Muscle of back (tissue), 11 donors: Measurements from ENCODE around the gene OCA2. TPM values are rescaled to one million over a fixed set of nuclear protein-coding genes. Genes with fewer than 3 reads are reported as not detected.
A peak's percentile ranks its signal among the peaks of the same experiment; 100 is the strongest.

ENCODE experiments used
- DNase-seq, 3 donors: peaks; one replicate each; pipeline versions ENCODE4 v3.0.0 to v3.0.0-alpha.2; 2013
- polyA plus RNA-seq, 10 donors: library from polyadenylated mRNA; unstranded; fragments of 120-200 nt; gene quantifications; one replicate each; pipeline ENCODE4 v1.2.1, GENCODE V29; 2013; ENCODE audit not compliant: insufficient read length in 10 of 10

The OCA2 gene
- polyA plus RNA-seq, 10 donors: 1.2 to 3.9 (median 2.4) TPM

DNA sequence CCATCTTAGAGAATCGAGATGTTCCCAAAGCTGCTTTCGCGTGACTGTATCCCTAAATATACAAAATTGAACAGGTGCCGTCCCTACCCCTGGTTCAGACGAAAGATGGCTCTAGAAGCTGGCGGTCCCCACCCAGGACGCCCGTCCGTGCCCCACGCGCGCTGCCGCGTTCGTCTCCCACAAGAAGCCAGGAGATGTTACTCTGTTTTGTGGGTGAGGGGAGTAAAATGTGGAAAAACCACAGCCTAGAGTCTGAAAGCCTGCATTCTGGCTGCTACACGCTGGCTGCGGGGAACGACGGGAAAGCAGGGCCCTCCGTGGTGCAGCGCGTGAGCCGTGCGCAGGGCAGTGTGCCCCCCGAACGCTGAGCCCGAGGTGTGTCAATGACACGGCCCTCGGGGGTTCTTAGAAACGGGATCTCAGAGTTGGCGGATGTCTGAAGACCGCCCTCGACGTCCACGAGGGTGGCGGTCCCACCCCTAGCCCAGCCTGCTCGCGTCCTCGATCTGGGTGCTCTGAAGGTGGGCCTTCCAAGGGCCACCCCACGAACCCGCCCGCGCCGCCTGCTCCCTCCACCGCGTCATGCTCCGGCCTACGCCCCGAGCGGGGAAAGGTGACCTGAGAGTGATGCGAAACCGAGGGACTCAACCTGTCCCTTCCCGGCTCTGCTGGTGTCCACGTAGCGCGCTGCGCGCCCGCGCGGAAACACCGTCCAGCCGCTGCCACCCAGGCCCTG, 95.6 kb downstream of the OCA2 start:
- DNase-seq: no peak

- no peak for DNase-seq
Measured at GRCh38 chr15:28002867-28003266, 96.2 kb downstream of the OCA2 start.

DNA sequence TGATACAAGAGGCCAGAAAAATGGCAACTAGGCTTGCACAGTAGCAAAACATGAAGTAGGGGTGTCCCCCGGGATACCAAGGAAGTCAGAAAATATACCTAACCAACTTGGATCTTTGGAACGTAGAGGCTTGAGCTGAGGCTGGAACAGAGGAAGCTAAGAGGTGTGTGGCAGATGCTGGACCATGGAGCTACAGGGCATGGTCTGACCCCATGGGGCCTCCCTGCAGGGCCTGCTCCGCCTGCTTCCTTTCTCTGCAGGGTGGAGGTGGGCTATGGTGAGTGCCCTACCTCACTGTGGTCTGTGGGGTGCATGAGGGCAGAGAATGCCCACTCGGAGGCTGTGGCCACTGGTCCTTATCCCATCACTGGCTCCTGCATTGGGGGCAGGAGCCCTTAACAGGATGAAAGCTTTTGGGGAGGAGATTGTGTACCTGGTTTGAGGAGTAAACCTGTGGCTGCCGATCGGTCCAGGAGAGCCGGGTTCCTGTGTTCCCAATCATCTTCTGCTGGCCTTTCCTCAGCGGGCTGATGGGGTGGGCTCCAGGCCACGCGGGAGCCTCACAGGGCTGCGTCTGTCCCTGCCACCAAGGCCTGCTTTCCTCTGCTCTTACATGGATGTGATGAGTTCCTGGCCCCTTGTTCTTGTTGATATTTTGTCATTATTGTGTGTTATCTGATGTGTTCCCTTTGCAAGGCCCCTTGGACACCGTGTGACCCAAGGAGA, 96.8 kb downstream of the OCA2 start:
- DNase-seq: no peak

GRCh38 chr15:28001641-28002040, 97.5 kb downstream of the OCA2 start:
- DNase-seq: no peak

DNA sequence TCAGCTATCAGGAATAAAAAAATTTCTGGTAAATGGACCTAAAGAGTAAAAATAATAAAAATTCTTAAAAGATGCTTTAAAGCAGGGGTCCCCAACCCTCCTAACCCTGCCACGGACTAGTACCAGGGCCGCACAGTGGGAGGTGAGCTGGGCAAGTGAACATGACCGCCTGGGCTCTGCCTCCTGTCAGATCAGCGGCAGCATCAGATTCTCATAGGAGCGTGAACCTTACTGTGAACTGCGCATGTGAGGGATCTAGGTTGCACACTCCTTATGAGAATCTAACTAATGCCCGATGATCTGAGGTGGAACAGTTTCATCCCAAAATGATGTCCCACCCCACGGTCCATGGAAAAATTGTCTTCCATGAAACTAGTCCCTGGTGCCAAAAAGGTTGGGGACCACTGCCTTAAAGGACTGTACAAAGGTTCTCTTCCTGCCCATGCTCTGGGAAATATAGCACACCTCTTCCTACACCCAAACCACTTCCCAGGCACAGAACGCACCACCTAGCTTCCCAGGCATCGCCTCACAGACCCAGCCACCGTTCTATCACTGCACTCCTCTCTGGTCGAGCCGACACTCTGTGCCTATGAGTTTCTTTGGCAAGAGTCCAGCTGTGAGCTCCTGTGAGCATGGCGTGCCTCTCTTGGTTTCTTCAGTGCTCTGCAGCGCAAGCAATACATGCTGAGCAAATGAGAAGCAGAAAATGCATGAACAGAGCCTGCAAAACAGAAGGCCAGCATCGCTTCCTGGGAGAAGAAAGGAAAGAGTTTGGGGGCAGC, 104.9 kb downstream of the OCA2 start:
- DNase-seq: no peak

DNA sequence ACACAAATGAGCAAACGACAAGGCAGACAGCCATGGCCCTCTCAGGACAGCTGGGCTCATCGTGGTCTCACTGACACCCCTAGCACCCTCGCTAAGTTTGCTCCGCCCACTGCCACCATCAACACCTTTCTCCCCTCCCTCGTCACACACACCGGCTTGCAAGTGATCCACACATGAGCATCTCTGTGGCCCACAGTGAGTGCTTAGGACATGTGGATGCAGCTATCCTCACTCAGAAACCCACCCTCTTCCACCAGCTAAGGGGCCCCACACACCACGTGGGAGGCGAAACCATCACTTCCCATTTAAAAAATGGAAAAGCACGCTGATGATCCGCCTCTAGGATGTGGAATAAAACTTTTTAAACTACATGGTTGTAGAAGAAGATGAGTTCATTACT, 105.6 kb downstream of the OCA2 start:
- no peak for DNase-seq

DNA sequence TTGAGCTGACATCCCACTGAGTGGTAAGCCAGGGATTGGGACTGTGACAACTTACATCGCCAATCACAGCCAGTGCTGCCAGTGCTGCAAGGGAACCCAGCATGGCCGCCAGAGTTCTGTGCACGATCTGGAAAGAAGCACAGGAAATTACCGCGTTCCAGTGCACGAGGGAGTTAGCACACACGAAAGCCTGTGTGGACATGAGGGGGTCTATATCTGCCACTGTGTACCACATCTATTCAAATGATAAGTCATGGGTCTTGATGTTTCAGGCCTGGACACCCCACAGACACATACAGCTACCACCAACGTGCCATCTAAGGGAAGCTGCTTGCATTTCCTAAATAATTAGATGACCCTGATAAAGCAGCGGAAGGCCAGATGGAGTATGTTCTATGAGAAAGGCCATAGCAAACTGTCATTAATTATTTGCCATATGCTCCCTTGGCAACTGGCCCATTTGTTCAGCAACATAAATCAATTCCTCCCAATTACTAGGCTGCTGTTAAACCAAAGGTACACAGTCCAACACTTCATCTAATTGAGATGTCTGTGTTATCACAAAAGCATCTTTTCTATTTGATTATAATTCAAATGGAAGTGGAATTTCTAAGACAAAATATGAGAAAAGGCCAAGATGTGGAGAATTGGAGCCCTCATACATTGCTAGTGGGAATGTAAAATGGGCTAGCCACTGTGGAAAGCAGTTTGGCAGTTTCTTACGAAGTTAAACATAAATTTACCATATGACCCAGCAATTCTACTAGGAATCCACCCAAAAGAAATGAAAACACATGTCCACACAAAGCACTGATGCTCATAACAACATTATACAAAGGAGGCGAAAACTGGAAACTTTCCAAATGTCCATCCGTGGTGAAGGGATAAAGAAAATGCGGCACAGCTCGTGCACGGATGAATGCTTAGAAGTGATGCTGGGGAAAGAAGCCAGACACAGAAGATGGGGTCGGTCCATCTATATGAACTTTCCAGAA, 108.3 kb downstream of the OCA2 start:
- peak in 2 of 3 donors; percentile 24 to 55 for DNase-seq

GRCh38 chr15:27989838-27990237, 109.3 kb downstream of the OCA2 start:
- no peak for DNase-seq

DNA sequence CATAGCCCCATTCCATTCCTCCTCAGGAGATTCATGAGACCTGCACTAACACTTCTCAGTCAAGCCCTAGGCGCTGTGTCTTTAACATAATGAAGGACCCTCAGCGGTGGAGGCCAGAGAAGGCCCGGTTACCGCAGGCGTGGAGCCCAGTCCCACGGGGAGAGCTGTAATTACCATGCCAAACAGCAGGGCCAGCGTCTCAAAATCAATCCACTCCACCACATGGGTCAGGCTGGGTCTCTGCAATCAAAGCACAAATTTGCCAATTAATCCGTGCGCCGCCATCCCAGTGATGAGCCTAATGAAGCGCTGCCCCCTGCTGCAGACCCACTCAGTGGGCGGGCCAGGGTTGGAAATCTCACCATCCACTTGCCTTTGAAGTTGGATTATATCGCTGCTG, 109.7 kb downstream of the OCA2 start:
- no peak for DNase-seq

GRCh38 chr15:27985099-27985498, 114.0 kb downstream of the OCA2 start:
- no peak for DNase-seq

- no peak for DNase-seq
Measured at GRCh38 chr15:27983496-27983895, 115.6 kb downstream of the OCA2 start.

- DNase-seq: no peak
Measured at GRCh38 chr15:27977696-27978095, 121.4 kb downstream of the OCA2 start.

- no peak for DNase-seq
Measured at GRCh38 chr15:27973886-27974285, 125.2 kb downstream of the OCA2 start.

DNA sequence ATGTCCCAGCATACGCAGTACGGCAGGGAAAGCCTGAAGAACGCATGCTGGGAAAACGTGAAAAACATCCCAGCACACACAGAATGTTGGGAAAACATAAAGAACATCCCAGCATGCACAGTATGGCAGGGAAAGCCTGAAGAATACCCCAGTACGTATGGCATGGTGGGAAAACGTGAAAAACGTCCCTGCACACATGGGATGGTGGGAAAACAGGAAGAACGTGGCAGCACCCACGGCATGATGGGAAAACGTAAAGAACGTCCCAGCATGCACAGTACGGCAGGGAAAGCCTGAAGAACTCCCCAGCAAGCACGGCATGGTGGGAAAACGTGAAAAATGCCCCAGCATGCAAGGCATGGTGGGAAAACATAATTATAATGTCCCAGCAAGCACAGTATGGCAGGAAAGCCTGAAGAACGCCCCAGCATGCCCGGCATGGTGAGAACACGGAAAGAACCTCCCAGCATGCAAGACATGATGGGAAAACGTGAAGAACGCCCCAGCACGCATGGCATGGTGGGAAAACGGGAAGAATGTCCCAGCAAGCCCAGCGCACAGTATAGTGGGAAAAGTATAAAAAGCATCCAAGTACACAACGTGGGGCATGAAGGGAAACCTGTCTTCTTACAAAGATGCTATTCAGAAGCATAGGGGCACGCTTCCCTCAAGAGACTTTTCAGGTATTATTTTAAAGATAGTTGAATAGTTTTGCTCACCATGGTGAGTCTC, 128.3 kb downstream of the OCA2 start:
- DNase-seq: no peak

DNA sequence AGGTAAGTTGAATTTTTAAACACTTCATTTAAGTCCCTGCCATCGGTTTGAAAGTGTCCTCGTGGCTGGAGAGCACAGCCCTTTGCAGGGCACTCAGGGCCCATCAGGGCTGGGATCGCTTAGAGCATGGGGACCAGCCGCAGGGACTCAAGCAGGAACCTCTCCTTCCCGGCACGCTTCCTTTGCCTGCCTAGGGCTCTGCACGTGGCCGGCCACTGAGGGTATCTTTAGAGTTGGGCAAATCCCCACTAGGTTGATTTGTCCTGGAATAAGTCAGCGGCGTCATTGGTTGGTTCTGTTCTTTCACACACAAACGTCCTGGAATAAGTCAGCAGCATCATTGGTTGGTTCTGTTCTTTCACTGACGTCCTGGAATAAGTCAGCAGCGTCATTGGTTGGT, 131.6 kb downstream of the OCA2 start:
- no peak for DNase-seq

- DNase-seq: no peak
Measured at GRCh38 chr15:27965546-27965945, 133.6 kb downstream of the OCA2 start.

DNA sequence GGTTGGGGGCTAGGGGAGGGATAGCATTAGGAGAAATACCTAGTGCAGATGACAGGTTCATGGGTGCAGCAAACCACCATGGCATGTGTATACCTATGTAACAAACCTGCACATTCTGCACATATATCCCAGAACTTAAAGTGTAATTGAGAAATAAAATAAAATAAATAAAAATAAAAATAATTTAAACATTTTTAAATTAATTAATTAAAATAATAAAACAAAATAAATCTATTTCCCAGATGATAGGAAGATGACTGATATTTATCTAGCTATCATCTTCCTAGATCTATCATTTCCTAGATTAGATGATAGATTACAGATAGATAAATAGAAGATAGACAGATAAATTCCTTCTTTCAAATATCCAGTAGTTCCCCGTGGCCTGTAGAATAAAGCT, 137.3 kb downstream of the OCA2 start:
- no peak for DNase-seq

DNA sequence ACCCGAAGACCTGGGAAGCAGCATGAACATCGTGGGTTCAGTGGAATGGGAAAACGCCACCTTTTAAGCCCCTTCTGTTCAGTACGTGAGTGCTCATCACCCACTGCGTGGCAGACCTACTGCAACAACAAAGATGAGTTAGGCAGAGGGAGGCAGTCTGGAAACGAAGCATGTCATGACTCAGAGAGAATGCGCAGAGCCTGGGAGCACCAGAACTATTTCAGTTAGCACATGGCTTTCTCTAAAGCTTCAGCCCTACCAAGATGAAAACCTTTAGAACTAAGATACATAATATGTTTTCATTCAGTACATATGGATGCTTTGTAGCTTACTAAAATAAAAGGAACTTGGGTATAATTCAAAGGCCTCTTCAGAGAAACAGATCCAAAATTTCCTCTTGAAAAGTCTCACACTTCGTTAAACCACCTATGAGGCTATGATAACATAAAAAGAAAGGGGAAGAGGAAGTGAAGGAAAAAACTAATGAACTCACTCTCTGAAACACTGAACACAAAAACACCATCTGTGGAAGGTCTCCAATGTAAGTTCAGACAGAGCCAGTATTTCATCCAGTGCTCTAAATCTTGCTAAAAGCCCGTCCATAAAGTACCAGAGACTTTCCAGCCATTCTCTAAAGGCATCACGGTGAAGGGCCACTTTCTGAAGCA, 140.1 kb downstream of the OCA2 start:
- DNase-seq: no peak

- no peak for DNase-seq
Measured at GRCh38 chr15:27956285-27956684, 142.8 kb downstream of the OCA2 start.

DNA sequence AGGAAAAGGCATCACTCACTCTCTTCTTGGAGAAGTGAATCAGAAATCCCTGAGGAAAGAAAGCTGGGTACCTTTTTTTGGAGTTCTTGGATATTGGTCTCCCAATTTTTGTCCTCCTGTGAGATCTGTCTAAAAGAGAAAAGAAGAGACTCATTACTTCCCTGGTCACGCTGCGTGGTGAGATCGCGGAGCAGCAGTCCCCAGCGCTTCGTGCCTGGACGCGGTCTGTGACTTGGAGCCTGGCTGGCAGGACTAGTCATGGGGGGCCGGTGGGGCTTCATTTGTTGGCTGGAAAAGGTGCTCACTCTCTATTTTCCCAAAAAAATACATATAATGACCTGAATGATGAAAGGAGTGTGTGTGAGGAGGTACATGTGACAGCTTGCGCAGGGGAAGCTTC, 144.0 kb downstream of the OCA2 start:
- DNase-seq: no peak
